GM12872 (cell line): ENCODE measurements around the gene ROCK2.

ENCODE experiments used
- CTCF ChIP-seq: IDR thresholded peaks from 3 replicates; pipeline ENCODE4 v1.5.1; 2011; ENCODE audit warnings: low read depth, mild to moderate bottlenecking, low read length, moderate library complexity; ENCODE audit not compliant: insufficient read depth

ROCK2 gene

GRCh38 chr2:11133936-11134320 is 210.5 kb downstream of the ROCK2 start:
- no peak for TF ChIP-seq CTCF

- TF ChIP-seq CTCF: no peak
Observed at GRCh38 chr2:11133238-11133935, 211.0 kb downstream of the ROCK2 start.

DNA sequence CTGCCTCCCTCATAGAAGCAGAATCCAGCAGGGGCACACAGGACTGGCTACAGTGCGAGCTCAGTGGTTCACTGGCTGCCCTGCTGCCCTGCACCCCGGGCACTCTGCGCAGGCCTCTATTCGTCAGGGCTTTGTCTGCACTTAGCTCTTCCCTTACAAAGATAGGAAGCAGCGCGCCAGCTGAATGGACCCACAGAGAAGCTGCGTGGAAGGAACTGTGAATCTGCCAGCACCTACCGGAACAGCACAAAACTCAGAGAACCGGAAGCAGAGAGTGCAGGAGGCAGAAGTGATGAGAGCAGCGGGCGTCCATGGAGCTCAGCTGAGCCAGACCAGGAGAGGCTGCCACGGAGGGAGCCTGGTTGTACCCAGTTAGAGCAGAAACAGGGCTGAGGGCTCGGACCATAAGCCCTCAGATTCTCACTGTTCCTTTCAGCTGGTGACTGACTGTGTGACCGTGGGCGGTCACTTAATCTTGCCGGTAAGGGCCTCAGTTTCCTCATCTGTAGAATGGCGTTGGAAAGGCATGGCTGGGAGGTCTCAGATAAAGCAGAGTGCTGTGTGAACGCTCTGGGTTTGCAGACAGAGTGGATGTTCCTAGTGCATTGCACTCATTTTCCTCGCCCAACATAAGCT is 212.3 kb downstream of the ROCK2 start:
- TF ChIP-seq CTCF: no peak

GRCh38 chr2:11131166-11131920 is 213.1 kb downstream of the ROCK2 start:
- no peak for TF ChIP-seq CTCF
